ENCODE data around the gene TATDN3.
A peak's percentile ranks its signal among the peaks of the same experiment; 100 is the strongest.

TATDN3 gene

GRCh38 chr1:212752934-212753497, 38.7 kb upstream of the TATDN3 start:
- ATAC-seq (ENCODE audit: insufficient read depth, low read depth) (no peak), DNase-seq (no peak)
- H4K20me1 ChIP-seq (ENCODE audit: insufficient read depth, low read length), result peaks cover 11% of the 10 kb centered on the region; the same call in 1 of the 2 replicates
- no peak overlapping the region for H3K9ac ChIP-seq (ENCODE audit: low read depth, low read length)
- H3K9me3 ChIP-seq (ENCODE audit: insufficient read depth, low read length, severe bottlenecking), result no peaks in the 10 kb centered on the region
- peaks cover 4% of the 10 kb centered on the region; the same call in 1 of the 2 replicates for H3K4me1 ChIP-seq (ENCODE audit: insufficient read depth, low read length)
- H3K79me2 ChIP-seq (ENCODE audit: insufficient read depth, low read length), result peaks cover 33% of the 10 kb centered on the region
- no peak overlapping the region for H2AFZ ChIP-seq (ENCODE audit: low read depth, low read length)
- peaks cover 11% of the 10 kb centered on the region for H3K36me3 ChIP-seq (ENCODE audit: insufficient read depth, low read length)
- TF ChIP-seq CTCF (IDR thresholded peaks at IDR 0.05; ENCODE audit: borderline replicate concordance, extremely low read depth, low read length, poor library complexity, severe bottlenecking) (no peak), EZH2 (IDR thresholded peaks at IDR 0.05; ENCODE audit: borderline replicate concordance, low read depth, low read length, severe bottlenecking) (no peak)
- no peaks in the 10 kb centered on the region for H3K27me3 ChIP-seq (ENCODE audit: insufficient read depth, low read length, poor library complexity)
- no peak overlapping the region for H3K27ac ChIP-seq (ENCODE audit: low read length)
- H3K4me2 ChIP-seq (ENCODE audit: insufficient read depth, low read length), result no peak overlapping the region
- H3K4me3 ChIP-seq (ENCODE audit: low read depth in 1 of 2, low read length in 2 of 2), result no peak overlapping the region

DNA sequence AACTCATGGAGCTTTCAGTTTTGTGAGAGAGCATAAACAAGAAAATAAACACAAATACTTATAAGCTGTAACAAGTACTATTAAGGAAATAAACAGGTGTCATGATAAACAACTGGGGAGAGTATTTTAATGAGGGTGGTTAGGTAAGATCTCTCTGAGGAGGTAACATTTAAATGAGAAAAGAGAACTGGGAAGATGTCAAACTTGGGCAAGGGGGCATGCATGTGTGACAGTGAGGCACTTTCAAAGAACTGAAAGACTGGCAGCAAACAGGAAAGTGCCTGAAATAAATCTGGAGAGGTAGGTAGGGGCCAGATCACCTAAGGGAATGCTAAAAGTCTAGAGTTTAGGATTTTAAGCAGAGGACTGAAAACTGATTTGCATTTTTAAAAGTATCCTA, 37.9 kb upstream of the TATDN3 start:
- Histone ChIP-seq H2AFZ (ENCODE audit: low read depth, low read length) (no peak overlapping the region), H4K20me1 (ENCODE audit: insufficient read depth, low read length) (peaks cover 11% of the 10 kb centered on the region; the same call in 1 of the 2 replicates), H3K79me2 (ENCODE audit: insufficient read depth, low read length) (peaks cover 29% of the 10 kb centered on the region), H3K27me3 (ENCODE audit: insufficient read depth, low read length, poor library complexity) (no peaks in the 10 kb centered on the region), H3K36me3 (ENCODE audit: insufficient read depth, low read length) (peaks cover 12% of the 10 kb centered on the region; the same call in 1 of the 2 replicates), H3K27ac (ENCODE audit: low read length) (no peak overlapping the region), H3K4me3 (ENCODE audit: low read depth in 1 of 2, low read length in 2 of 2) (no peak overlapping the region), H3K9me3 (ENCODE audit: insufficient read depth, low read length, severe bottlenecking) (no peaks in the 10 kb centered on the region), H3K4me1 (ENCODE audit: insufficient read depth, low read length) (peaks cover 4% of the 10 kb centered on the region; the same call in 1 of the 2 replicates), H3K4me2 (ENCODE audit: insufficient read depth, low read length) (no peak overlapping the region), H3K9ac (ENCODE audit: low read depth, low read length) (no peak overlapping the region)
- DNase-seq (no peak), ATAC-seq (ENCODE audit: insufficient read depth, low read depth) (no peak)
- TF ChIP-seq EZH2 (IDR thresholded peaks at IDR 0.05; ENCODE audit: borderline replicate concordance, low read depth, low read length, severe bottlenecking) (no peak), CTCF (IDR thresholded peaks at IDR 0.05; ENCODE audit: borderline replicate concordance, extremely low read depth, low read length, poor library complexity, severe bottlenecking) (no peak)

- peaks cover 26% of the 10 kb centered on the region for H3K79me2 ChIP-seq (ENCODE audit: insufficient read depth, low read length)
- no peak overlapping the region for H3K9ac ChIP-seq (ENCODE audit: low read depth, low read length)
Observed at GRCh38 chr1:212754193-212754592, 37.5 kb upstream of the TATDN3 start.

More at GRCh38 chr1:212754193-212754592, 37.5 kb upstream of the TATDN3 start:
- Histone ChIP-seq H3K4me2 (ENCODE audit: insufficient read depth, low read length) (no peak overlapping the region), H3K4me3 (ENCODE audit: low read depth in 1 of 2, low read length in 2 of 2) (no peak overlapping the region), H2AFZ (ENCODE audit: low read depth, low read length) (no peak overlapping the region), H4K20me1 (ENCODE audit: insufficient read depth, low read length) (peaks cover 12% of the 10 kb centered on the region; the same call in 1 of the 2 replicates), H3K36me3 (ENCODE audit: insufficient read depth, low read length) (peaks cover 12% of the 10 kb centered on the region; the same call in 1 of the 2 replicates), H3K27ac (ENCODE audit: low read length) (no peak overlapping the region), H3K4me1 (ENCODE audit: insufficient read depth, low read length) (peaks cover 4% of the 10 kb centered on the region; the same call in 1 of the 2 replicates), H3K27me3 (ENCODE audit: insufficient read depth, low read length, poor library complexity) (no peaks in the 10 kb centered on the region), H3K9me3 (ENCODE audit: insufficient read depth, low read length, severe bottlenecking) (no peaks in the 10 kb centered on the region)
- DNase-seq, result no peak
- peak; percentile 45 for ATAC-seq (ENCODE audit: insufficient read depth, low read depth)
- TF ChIP-seq CTCF (IDR thresholded peaks at IDR 0.05; ENCODE audit: borderline replicate concordance, extremely low read depth, low read length, poor library complexity, severe bottlenecking) (no peak), EZH2 (IDR thresholded peaks at IDR 0.05; ENCODE audit: borderline replicate concordance, low read depth, low read length, severe bottlenecking) (no peak)

Measured in DND-41 (cell line).